Measurements from ENCODE around the gene MOB3A.

MOB3A gene

GRCh38 chr19:2123682-2124387 lies 27.7 kb upstream of the MOB3A start:
- DNase-seq, result no peak

DNA sequence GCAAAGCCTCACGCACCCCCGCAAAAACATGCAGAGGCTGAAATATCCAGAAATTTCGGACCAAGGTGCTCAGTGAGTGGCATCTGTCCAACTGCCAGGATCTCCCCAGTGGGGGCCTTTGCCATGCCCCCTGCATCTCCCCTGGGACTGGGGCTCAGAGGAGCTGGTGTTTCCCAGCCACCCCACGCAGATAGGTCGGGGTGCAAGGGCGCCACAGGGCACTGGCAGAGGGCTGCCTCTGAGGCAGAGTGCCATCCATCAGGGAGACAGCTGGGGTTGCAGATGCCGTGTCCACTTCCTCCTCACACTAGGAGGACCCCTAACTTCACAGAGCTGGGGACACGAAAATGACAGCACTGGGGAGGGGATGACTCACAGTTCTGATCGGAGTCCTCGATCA lies 26.9 kb upstream of the MOB3A start:
- no peak for DNase-seq

DNA sequence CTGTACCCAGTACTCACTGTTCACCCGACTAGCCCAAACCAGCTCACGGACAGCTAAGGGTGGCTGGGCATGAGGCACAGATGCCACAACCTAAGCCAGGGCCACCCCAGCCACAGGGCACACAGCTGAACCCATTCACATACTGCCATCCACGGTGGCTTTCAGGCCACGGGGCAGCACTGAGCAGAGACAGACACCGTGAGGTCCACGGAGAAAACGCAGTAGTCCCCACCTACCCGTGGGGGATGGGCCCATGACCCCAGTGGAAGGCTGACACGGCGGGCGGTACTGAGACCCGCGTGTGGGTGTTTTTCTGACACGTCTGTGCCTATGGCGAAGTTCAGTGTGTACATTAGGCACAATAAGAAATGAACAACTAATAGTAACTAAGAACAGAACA lies 26.1 kb upstream of the MOB3A start:
- DNase-seq, result no peak

GRCh38 chr19:2121416-2122051 lies 25.4 kb upstream of the MOB3A start:
- no peak for DNase-seq

GRCh38 chr19:2120821-2121220 lies 24.7 kb upstream of the MOB3A start:
- no peak for DNase-seq

DNA sequence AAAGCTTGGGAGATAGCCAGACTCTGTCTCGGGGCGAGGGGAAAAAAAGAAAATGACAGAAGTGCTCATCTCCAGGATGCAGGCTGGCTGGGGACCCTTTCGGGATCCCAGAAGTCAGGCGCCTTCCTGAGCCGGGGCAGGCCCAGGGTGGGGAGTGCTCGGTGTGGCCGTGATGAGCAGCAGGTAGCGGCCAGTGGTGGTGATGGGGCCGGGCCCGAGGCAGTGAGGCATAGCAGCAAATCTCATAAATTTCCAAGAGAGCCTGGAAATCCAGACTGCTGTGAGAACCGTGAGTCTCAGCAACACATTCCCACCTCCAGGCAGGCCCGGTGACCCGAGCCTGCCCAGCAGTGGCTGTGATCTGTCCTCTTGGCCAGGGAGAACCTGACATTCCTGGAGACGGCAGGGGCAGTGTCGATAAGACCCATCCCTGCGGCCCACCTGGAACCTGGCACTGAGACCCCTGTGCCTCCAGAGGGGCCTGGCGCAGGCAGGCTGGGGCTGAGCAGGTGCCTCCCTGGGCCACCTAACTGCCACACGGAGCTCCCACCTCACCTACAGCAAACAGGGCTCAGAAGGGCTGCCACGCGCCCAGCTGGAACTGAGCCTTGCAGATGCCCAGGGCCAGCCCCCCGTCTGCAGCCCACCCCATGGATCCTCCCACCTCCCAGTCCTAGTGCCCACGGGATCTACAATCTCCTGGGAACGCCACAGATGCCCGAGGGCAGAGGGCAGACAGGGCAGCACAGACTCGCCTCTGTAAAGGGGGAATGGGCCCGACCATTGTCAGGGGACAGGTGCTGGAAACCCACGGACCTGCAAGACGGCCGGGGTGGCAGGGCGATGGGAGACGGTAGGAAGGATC lies 24.0 kb upstream of the MOB3A start:
- no peak for DNase-seq

DNA sequence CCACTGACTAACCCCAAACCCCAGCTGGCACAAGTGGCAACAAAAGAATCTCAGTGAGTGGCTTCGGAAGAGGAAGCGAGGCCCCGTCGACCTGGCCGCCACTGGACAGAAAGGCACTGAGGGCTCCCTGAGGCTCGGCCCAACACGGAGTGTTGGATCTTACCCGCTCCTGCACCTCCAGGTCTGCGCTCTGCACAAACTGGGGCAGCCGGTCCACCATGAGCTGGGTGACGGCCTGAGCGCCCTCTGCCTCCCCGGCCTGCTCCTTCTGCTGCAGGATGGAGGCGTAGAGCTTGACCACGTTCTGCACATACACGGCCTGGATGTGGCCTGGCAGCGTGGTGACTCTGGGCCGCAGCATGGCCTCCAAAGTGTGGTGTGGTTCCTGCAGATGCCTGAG lies 22.3 kb upstream of the MOB3A start:
- DNase-seq, result no peak

DNA sequence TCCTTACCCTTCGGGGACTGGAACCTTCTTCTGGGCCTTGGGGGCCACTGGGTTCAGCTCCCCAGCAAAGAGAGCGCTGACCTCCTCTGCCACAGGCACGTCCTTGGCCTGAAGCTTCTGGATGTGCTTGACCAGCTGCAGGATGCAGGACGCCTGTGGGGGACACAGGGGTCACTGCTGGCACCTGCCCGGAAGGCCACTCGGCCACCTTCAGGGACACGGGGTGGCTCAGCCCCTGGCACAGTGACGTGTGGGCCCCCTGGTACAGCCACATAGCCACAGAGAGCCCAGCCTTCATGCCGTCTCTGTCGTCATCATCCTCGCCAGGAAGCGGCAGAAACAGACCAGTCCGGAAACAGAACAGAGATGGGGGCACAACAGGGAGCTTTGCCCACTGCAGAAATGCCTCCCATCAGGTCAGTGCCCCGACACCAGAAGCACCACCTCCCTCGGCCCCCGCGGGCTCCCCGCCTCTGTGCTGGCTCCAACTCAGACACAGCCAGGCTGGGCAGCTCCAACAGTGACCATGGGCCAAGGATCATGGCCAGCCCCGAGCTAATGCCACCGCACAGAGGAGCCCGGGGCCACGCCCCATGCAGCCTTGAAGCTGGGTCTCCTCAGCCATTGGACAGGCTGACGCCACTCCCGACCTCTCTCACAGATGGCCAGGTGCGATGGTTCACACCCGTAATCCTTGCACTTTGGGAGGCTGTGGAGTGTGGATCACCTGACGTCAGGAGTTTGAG lies 21.3 kb upstream of the MOB3A start:
- no peak for DNase-seq

DNA sequence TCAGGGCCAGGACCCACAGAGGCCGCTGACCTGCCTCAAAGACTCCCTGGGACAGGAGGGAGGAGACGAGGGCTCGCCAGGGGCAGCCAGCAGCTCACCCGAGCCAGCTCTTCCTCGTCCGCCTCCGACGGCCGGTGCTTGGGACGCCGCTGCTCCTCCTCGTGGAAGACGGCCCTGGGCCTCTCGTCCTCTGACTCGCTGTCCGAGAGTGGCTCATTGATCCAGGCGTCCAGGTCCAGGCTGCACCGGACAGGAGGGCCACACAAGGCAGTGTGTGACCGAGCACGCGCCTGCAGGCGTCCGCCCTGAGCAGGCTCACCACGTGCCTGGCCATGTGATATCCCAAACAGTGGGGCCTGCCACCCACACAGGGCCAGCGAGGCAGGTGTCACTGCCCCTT lies 20.4 kb upstream of the MOB3A start:
- no peak for DNase-seq

DNA sequence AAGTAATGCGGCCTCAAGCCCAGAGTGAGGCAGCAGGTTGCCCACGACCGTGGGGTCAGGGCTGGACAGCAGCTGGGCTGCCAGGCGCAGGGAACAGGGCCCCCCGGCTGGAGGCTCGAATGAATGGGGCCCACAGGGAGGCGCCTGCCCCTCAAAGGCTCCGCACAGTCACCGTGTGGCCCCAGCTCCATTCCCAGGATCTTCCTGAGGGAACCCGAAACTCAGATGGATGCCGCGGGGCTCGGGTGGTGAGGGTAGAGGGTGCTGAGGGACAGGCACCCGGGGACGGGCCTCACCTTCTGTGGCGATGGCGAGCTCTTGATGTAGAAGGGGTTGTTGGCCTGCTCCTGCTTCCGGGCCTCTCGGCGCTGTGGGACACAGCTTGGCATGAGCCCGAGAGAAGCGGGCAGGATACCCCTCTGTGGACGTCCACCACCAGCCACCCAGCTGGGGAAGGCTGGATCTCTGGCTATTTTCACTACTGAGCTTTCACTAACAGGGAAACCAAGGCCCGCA lies 19.8 kb upstream of the MOB3A start:
- no peak for DNase-seq

GRCh38 chr19:2115324-2115723 lies 19.2 kb upstream of the MOB3A start:
- DNase-seq, result no peak

- no peak for DNase-seq
These were observed 18.7 kb upstream of the MOB3A start for GRCh38 chr19:2114821-2115220.

DNA sequence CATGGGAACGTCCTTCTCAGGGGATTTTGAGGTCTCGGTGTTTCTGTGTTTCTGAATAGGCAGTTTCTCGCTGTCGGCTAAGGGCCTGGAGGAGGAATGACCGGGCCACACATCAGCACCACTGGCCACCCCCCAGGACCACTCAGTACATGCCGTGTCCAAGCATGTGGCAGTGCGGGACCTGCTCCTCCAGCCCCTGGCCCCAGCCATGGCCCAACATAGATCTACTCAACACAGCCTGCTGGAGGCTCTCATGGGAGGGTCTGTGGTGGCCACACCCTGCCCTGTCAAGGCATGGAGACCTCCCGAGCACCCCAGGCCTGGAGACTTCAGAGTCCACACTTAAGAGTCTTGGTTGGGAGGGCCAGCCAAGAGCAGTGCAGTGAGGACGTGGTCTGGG lies 18.1 kb upstream of the MOB3A start:
- DNase-seq, result no peak

DNA sequence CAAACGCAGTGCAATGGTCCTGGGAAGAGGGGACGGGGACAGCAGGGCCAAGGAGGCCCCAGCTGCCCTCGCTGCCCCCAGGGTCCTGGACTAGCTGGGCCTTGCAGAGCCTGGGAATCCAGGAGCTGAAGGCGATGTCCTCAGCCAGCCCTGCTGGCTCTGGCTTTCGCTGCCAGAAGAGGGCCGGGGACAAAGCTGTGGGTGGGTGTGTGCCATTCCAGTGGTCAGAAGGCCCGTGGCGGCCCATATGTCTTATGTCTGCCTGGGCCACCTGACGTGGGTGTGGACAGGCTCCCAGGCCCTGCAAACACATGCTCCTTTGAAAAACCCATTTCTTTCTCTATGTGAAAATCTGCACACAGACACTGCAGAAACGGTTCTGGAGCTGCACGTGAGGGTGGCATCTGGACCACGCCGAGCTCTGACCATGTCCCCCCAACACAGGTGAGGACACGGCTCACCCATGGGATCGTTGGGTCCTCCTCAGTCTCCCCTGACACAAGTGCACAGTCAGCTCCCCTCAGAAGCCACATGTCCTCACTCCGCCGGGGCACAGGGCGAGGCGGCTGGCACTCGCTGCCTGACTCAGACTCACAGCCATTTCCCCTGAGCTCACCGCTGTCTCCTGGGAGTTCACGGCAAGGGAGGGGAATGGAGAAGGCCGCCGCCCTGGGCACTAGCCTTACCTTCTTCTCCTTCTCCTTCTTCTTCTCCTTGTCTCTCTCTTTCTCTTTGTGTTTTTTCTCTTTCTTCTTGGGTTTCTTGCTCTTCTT lies 17.5 kb upstream of the MOB3A start:
- DNase-seq, result no peak

DNA sequence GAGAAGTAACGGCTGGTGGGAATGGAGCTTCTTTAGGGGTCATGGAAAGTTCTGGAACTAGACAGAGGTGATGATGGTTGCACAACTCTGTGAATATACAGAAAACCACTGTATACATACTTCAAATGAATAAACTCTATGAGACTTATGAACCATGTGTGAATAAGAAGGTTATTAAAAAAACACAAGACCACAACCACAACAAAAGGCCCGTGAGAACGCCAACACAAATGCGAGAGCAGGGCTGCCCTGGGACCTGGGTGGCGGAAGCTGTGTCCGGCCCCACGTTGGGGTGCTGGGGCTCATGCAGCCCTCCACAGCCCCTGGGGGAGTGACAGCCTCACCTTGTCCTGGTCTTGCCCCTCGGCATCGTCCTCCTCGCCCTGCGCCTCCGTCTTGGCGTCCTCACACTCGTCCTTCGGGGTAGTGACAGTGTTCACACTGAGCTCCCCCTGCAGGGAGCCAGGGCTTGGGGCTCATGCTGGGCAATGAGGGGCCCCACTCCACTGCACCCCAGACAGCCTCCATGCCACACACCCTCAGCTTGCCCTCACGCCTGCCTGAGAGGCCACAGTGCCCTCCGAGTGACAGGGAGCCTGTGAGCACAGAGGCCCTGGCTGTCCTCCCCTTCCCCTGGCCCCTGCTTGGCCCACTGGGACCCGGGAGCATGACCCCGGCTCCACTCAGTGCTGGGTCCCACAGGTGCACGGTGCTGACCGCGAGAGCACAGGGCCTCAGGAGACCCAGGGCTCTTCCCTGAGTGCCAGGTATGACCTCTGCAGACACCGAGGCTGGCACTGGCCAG lies 16.6 kb upstream of the MOB3A start:
- no peak for DNase-seq

GRCh38 chr19:2111886-2112285 lies 15.8 kb upstream of the MOB3A start:
- no peak for DNase-seq

GRCh38 chr19:2111425-2111824 lies 15.3 kb upstream of the MOB3A start:
- DNase-seq, result no peak

GRCh38 chr19:2110822-2111221 lies 14.7 kb upstream of the MOB3A start:
- no peak for DNase-seq

- DNase-seq, result no peak
These were observed 13.1 kb upstream of the MOB3A start for GRCh38 chr19:2109046-2109864.

- no peak for DNase-seq
These were observed 12.3 kb upstream of the MOB3A start for GRCh38 chr19:2108251-2109016.
